Esophagus squamous epithelium (tissue), 4 donors: ENCODE results near the gene DNAJB12.

Experiments used
- POLR2A ChIP-seq, 4 donors: fragments of 450-650 bp; IDR thresholded peaks; one replicate each; pipeline ENCODE4 v1.6.1; 2017; ENCODE audit warnings: antibody characterized with exemption in 4 of 4, mild to moderate bottlenecking in 4 of 4, moderate library complexity in 3 of 4
- TF ChIP-seq, protein P1 (sequence below), 6 experiments: fragments of 450-650 bp in 4 of 6; fragments of 200-600 bp in 2 of 6; sonication (generic) in 2 of 6; IDR thresholded peaks; one replicate each; pipeline ENCODE4 v1.5.1; 2016 to 2019; ENCODE audit warnings: antibody characterized with exemption in 6 of 6, mild to moderate bottlenecking in 4 of 6, moderate library complexity in 4 of 6

DNA sequence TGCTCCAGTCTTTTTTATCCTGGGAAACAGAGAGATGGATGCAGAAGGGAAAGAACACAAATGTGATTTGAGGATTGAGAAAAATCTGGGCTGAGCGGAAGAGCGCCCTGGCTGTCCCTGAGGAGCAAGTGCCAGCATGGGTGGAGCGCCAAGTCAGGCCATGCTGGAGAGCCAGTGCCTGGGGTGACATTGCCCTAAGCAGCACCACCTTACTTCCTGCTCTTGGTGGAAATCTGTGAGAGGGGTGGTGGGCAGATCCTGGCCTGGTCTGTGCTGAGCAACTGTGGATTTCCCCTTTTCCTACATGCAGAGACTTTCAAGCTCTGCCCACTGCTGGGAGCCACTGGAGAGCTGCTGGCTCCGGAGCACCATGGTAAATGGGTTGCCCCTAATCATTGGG lies 44.1 kb downstream of the DNAJB12 start:
- TF ChIP-seq, protein P1, sequence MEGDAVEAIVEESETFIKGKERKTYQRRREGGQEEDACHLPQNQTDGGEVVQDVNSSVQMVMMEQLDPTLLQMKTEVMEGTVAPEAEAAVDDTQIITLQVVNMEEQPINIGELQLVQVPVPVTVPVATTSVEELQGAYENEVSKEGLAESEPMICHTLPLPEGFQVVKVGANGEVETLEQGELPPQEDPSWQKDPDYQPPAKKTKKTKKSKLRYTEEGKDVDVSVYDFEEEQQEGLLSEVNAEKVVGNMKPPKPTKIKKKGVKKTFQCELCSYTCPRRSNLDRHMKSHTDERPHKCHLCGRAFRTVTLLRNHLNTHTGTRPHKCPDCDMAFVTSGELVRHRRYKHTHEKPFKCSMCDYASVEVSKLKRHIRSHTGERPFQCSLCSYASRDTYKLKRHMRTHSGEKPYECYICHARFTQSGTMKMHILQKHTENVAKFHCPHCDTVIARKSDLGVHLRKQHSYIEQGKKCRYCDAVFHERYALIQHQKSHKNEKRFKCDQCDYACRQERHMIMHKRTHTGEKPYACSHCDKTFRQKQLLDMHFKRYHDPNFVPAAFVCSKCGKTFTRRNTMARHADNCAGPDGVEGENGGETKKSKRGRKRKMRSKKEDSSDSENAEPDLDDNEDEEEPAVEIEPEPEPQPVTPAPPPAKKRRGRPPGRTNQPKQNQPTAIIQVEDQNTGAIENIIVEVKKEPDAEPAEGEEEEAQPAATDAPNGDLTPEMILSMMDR (IDR thresholded peaks at IDR 0.05) = no peak
- no peak for TF ChIP-seq POLR2A (IDR thresholded peaks at IDR 0.05)
